ENCODE measurements around the gene PIK3IP1.
"Not testable (repeated sequence)": the region's sequence is repeated elsewhere in the genome, so short reads cannot be mapped to it uniquely, and the experiment has no call there.

The PIK3IP1 gene

GRCh38 chr22:31328544-31328960 is 36.3 kb upstream of the PIK3IP1 start:
- in situ Hi-C loops (cut with HindIII; ENCODE audit: low pct_unique_long_range_greater_than_20kb, low sequenced_read_pairs), result no loop called here
- DNase-seq (ENCODE audit: low read depth in 1 of 2, low spot score in 1 of 2), result no peak
- no peak for TF ChIP-seq JUND (IDR thresholded peaks at IDR 0.05; ENCODE audit: low read depth)

DNA sequence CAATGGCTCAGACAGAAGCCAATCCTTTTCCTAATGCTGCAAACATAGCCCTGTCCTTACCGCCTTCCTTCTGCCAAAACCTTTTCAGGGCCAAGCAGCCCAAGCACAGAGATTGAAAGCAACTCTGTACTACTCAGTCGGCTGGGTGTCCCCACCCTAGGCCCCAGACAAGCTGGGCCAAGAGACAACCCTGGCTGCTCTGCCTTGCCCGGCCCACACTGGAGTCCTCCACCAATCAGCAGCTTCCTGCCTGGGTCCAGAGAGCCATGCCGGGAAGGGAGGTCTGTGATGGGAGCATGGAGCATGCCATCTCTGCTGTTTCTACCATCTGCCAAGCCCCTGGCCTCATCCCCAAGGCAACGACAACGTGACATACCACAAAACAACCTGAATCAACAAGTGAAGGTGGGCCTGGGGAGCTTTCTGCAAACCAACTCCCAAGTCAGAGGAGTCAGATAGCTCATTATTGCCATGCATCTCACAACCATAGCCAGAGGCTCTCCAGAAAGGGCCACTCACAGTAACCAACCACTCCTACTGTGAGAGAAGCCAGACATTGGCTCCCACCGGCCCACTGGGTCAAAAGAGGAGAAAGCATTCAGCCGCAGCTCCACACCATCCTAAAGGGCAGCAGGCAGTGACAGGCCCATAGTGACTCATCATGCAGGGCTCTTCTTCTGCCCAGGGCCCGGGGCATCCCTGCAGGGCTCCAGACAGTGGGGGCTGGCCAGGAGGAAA is 35.7 kb upstream of the PIK3IP1 start:
- no peak for DNase-seq (ENCODE audit: low read depth in 1 of 2, low spot score in 1 of 2)
- no peak for TF ChIP-seq JUND (IDR thresholded peaks at IDR 0.05; ENCODE audit: low read depth)
- in situ Hi-C loops (cut with HindIII; ENCODE audit: low pct_unique_long_range_greater_than_20kb, low sequenced_read_pairs), result no loop called here

GRCh38 chr22:31326877-31327276 is 34.6 kb upstream of the PIK3IP1 start:
- in situ Hi-C loops (cut with HindIII; ENCODE audit: low pct_unique_long_range_greater_than_20kb, low sequenced_read_pairs), result no loop called here
- TF ChIP-seq JUND (IDR thresholded peaks at IDR 0.05; ENCODE audit: low read depth), result no peak
- no peak for DNase-seq (ENCODE audit: low read depth in 1 of 2, low spot score in 1 of 2)

DNA sequence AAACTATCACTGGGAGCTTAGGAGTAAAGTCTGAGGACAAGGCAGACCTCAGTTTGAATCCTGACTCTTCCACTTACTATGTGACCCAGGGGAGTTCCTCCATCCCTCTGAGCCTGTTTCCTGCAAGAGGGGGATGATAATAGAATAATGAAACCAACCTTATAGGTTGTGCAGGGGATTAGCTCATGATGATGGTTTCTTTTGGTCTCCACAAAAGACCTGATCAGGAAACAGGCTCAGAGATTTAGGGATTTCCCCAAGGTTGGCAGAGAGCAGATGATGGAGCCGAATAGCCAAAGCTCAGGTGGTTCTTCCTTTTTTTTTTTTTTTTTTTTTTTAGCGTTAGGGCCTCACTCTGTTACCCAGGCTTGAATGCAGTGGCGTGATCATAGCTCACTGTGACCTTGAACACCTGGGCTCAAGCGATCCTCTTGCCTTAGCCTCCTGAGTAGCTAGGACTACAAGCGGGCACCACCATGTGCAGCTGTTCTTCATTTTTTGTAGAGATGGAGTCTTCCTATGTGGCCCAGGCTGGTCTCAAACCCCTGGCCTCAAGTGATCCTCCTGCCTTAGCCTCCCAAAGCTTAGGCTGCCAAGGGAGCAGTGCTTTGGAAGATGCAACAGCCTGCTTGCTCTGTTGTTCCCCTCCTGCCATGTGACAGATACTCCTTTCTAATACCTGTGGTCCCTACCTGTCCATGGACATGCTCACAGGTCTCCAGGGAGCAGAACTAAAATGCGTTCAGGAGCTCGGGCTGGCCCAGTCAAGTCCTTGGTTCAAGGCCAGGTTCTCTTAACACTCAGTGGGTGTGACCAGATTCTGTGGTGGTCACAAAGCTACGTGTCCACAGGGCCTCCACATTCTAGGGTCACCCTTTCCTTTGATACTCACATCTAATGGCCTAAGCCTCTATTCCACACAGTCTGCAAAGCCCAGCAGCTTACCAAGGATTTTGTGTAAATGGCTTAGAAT is 31.6 kb upstream of the PIK3IP1 start:
- DNase-seq (ENCODE audit: low read depth in 1 of 2, low spot score in 1 of 2), result no peak
- in situ Hi-C loops (cut with HindIII; ENCODE audit: low pct_unique_long_range_greater_than_20kb, low sequenced_read_pairs), result no loop called here

GRCh38 chr22:31321421-31321820 is 29.1 kb upstream of the PIK3IP1 start:
- in situ Hi-C loops (cut with HindIII; ENCODE audit: low pct_unique_long_range_greater_than_20kb, low sequenced_read_pairs), result no loop called here
- TF ChIP-seq JUND (IDR thresholded peaks at IDR 0.05; ENCODE audit: low read depth), result no peak
- DNase-seq (ENCODE audit: low read depth in 1 of 2, low spot score in 1 of 2), result no peak

More for the DNA sequence above, 31.6 kb upstream of the PIK3IP1 start:
- TF ChIP-seq JUND (IDR thresholded peaks at IDR 0.05; ENCODE audit: low read depth), result no peak

DNA sequence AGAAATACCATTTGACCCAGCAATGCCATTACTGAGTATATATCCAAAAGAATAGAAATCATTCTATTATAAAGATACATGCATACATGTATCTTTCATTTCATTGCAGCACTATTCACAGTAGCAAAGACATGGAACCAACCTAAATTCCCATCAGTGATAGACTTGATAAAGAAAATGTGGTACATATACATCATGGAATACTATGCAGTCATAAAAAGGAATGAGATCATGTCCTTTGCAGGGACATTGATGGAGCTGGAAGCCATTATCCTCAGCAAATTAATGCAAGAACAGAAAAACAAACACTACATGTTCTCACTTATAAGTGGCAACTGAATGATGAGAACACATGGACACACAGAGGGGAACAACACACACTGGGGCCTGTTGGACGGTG is 21.9 kb upstream of the PIK3IP1 start:
- in situ Hi-C loops (cut with HindIII; ENCODE audit: low pct_unique_long_range_greater_than_20kb, low sequenced_read_pairs); DNase-seq (ENCODE audit: low read depth in 1 of 2, low spot score in 1 of 2): not testable (repeated sequence)

GRCh38 chr22:31313366-31314147 is 21.3 kb upstream of the PIK3IP1 start:
- no peak for TF ChIP-seq JUND (IDR thresholded peaks at IDR 0.05; ENCODE audit: low read depth)
- in situ Hi-C loops (cut with HindIII; ENCODE audit: low pct_unique_long_range_greater_than_20kb, low sequenced_read_pairs), result no loop called here
- peak; percentile 35 to 91 for DNase-seq (ENCODE audit: low read depth in 1 of 2, low spot score in 1 of 2)

DNA sequence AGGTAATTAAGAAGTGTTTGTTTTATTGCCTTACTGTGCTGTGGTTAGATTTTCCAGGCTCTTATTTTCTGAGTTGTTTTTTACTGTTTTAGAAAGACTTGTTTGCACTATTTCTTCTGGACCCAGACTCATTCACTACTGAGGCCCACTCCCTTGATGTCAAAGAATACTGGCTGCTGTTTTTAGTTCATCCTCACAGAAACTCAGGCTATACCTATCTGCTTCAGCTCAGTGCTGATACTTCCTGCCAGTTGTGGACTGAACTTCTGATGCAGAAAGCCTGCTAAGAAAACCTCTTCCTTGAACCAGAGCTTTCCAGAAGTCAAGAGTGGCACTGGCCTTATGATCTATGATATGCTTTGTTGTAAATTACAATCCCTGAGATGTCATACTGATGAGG is 15.9 kb upstream of the PIK3IP1 start:
- no peak for TF ChIP-seq JUND (IDR thresholded peaks at IDR 0.05; ENCODE audit: low read depth)
- DNase-seq (ENCODE audit: low read depth in 1 of 2, low spot score in 1 of 2), result no peak
- in situ Hi-C loops (cut with HindIII; ENCODE audit: low pct_unique_long_range_greater_than_20kb, low sequenced_read_pairs), result no loop called here

DNA sequence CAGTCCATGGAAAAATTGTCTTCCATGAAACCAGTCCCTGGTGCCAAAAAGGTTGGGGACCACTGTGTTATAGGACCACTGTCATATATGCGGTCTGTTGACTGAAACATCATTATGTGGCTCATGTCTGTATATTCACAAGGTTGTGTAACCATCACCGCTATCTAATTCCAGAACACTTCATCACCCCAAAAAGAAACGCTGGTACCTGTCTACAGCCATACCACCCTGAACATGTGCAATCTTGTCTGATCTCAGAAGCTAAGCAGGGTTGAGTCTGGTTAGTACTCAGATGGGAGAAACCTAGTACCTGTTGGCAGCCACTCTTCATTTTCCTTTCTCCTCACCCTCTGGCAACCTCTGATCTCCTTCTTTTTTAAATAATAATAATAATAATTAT is 12.9 kb upstream of the PIK3IP1 start:
- TF ChIP-seq JUND (IDR thresholded peaks at IDR 0.05; ENCODE audit: low read depth), result no peak
- in situ Hi-C loops (cut with HindIII; ENCODE audit: low pct_unique_long_range_greater_than_20kb, low sequenced_read_pairs), result no loop called here
- no peak for DNase-seq (ENCODE audit: low read depth in 1 of 2, low spot score in 1 of 2)

DNA sequence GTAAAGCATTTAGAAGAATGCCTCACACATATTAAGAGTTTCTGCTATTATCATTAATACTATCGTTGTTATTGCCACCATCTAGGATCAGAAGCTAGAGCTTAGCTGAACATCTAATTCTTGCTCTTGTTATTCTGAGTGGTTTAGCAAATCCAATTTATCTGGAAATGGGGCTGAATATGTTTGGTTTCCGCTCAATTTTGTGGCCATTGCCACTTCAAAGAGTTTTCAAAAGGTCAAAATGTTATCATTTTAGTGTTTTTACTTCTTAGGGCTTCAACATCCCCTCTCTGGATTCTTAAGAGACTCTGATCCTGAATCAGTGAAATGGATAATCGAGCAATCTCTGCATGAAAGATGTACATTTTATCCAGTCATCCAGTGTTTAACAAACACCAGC is 10.2 kb upstream of the PIK3IP1 start:
- in situ Hi-C loops (cut with HindIII; ENCODE audit: low pct_unique_long_range_greater_than_20kb, low sequenced_read_pairs), result no loop called here
- no peak for DNase-seq (ENCODE audit: low read depth in 1 of 2, low spot score in 1 of 2)
- no peak for TF ChIP-seq JUND (IDR thresholded peaks at IDR 0.05; ENCODE audit: low read depth)

- in situ Hi-C loops (cut with HindIII; ENCODE audit: low pct_unique_long_range_greater_than_20kb, low sequenced_read_pairs), result no loop called here
- DNase-seq (ENCODE audit: low read depth in 1 of 2, low spot score in 1 of 2), result no peak
Observed at GRCh38 chr22:31302006-31302405, 9.7 kb upstream of the PIK3IP1 start.

GRCh38 chr22:31300896-31301295 is 8.6 kb upstream of the PIK3IP1 start:
- no peak for DNase-seq (ENCODE audit: low read depth in 1 of 2, low spot score in 1 of 2)
- no peak for TF ChIP-seq JUND (IDR thresholded peaks at IDR 0.05; ENCODE audit: low read depth)
- in situ Hi-C loops (cut with HindIII; ENCODE audit: low pct_unique_long_range_greater_than_20kb, low sequenced_read_pairs), result no loop called here

More at GRCh38 chr22:31302006-31302405, 9.7 kb upstream of the PIK3IP1 start:
- TF ChIP-seq JUND (IDR thresholded peaks at IDR 0.05; ENCODE audit: low read depth), result no peak
